HL-60 (cell line): ENCODE measurements around the gene CNNM3.

Experiments
- DNase-seq, 2 experiments: peaks; one replicate each; pipeline ENCODE4 v3.0.0-alpha.2; 2010 to 2020; ENCODE audit warnings: low read depth in 1 of 2, low spot score in 1 of 2
- H3K27ac ChIP-seq: fragments of 250-450 bp; sonication (Bioruptor Pico); replicated peaks from 2 replicates; pipeline ENCODE4 v1.5.1; 2020; ENCODE audit warnings: mild to moderate bottlenecking, moderate library complexity
- H3K27me3 ChIP-seq: fragments of 250-450 bp; sonication (Bioruptor Pico); 2 replicates; pipeline ENCODE4 v1.5.1; 2021; ENCODE audit warnings: mild to moderate bottlenecking, moderate library complexity; ENCODE audit not compliant: insufficient read depth, poor library complexity, severe bottlenecking
- H3K4me3 ChIP-seq: replicated peaks from 2 replicates; pipeline ENCODE4 v1.5.1; 2011; ENCODE audit warnings: mild to moderate bottlenecking, control low read depth, low read length; ENCODE audit not compliant: insufficient read depth
- CTCF ChIP-seq: IDR thresholded peaks from one replicate; pipeline ENCODE4 v1.5.1; 2011; ENCODE audit warnings: low read length, control low read depth, inconsistent platforms; ENCODE audit not compliant: insufficient read depth
- GABPA ChIP-seq: IDR thresholded peaks from 2 replicates; pipeline ENCODE4 v1.6.1; 2012; ENCODE audit warnings: low read depth
- POLR2AphosphoS5 ChIP-seq: IDR thresholded peaks from 2 replicates; pipeline ENCODE4 v1.6.1; 2012; ENCODE audit warnings: low read depth
- REST ChIP-seq: IDR thresholded peaks from 2 replicates; pipeline ENCODE4 v1.6.1; 2012; ENCODE audit warnings: low read depth; ENCODE audit not compliant: insufficient replicate concordance
- SPI1 ChIP-seq: IDR thresholded peaks from 2 replicates; pipeline ENCODE4 v1.6.1; 2012; ENCODE audit warnings: low read depth, mild to moderate bottlenecking, borderline replicate concordance
- microRNA-seq: library from miRNA; unstranded; fragments of <30 nt; microRNA quantifications from one replicate; pipeline ENCODE4, GENCODE V29; 2018

CNNM3 gene

GRCh38 chr2:96883306-96883705 is 67.2 kb downstream of the CNNM3 start:
- Histone ChIP-seq H3K4me3 (no peak overlapping the region), H3K27me3 (no peaks in the 10 kb centered on the region), H3K27ac (no peak overlapping the region)
- DNase-seq = no peak
- TF ChIP-seq SPI1 (no peak), REST (no peak), CTCF (no peak), GABPA (no peak), POLR2AphosphoS5 (no peak)

Small RNAs within 50 kb of the gene (microRNA-seq; reads per million reads assigned to microRNA genes)
- 1.5 reads per million for gene MIR3127
